Measurements from ENCODE around the gene PLCG2.
"Not testable (repeated sequence)": the region's sequence is repeated elsewhere in the genome, so short reads cannot be mapped to it uniquely, and the experiment has no call there.

Gene PLCG2

DNA sequence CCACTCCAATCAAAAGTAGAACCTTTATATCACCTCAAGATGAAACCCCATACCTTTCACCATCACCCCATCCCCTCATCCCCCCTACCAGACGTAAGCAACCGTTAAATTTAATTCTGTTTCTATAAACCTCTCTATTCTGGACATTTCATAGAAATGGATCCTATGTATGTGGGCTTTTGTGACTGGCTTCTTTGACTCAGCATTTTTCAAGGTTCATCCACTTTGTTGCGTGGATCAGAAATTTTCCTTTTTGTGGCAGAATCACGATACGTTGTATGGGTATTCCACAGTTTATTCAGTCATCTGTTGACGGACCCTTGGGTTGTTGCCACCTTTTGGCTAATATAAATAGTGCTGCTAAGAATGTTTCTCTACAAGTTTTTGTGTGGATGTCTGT is 8.6 kb downstream of the PLCG2 start:
- no peak for DNase-seq

DNA sequence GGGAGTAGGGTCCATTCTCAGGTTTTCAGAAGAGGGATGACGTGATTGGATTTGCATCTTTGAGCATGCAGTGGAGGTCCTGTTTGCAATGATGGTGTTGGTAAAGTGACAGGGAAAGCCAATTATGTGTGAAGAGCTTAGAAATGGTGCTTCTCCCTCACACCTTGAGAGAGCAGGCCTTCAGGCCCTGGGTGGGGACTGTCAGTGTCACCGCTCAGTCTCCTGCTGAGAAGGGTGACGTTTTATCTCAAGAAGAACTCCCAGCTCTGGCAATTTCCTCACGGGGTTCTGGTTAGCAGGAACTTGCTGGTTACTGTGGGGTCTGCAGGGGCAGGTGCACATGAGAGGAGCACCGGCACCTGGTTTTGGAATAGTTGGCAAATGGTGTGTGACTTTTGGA is 11.2 kb downstream of the PLCG2 start:
- DNase-seq, result no peak

DNA sequence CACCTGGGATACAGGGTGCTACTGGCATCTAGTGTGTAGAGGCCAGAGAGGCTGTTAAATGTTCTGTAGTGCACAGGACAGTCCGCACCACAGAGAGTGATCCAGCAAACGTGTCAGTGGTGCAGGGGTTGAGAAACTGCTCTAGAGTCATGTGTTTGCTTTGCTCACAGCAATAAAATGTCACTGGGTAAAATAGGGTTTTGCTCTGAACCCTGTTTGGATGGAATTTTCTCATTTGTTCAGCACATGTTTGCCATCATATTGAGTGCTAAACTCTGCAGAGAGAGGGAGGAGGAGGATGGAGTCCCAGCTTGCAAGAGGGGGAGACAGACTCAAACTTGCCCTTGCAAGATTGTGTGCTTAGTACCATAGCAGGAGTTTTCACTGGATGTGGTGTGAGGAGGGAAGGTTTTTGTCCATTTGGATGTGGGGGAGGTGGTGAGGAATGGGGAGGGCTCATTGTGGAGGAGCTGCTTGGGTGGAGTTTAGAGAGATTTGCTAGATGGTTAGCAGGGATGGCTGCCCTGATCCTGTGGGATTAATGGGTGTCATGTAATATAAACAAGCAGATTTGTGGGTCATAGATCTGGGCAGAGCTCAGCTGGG is 11.8 kb downstream of the PLCG2 start:
- peak; percentile 42 for DNase-seq

DNA sequence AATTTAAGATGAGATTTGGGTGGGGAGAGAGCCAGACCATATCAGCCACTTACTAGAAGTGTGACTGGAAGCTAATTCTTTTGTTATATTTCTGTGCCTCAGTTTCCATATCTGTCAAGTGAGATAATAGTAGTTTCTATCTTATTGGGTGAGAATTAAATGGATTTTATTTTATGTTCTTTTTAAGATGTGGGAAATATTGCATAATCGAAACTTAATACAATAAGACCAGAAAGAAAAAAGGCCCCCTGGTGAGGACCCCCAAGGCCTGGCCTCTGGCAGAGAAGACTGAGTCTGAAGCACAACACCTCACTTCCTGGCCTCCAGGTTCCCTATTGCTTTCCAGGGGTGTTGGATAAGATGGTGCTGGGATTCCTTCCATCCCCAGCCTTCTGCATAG is 13.7 kb downstream of the PLCG2 start:
- DNase-seq, result no peak

DNA sequence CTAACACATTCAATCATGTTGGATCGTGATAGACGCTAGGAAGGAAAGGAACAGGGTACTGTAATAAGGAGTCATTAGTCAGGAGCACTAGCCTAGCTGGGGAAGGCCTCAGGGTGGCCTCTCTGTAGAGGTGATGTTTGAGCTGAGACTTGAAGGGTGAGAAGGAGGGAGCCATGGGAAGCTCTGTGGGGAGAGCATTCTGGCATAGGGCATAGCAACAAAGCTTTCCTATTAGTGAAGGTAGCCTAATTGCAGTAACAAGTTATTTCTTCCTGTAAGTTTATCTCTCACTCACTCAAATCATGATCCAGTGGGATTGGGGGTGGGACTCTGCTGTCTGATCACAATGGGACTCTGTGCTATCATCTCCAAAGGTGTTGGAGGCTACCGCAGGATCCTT is 16.1 kb downstream of the PLCG2 start:
- DNase-seq, result no peak

DNA sequence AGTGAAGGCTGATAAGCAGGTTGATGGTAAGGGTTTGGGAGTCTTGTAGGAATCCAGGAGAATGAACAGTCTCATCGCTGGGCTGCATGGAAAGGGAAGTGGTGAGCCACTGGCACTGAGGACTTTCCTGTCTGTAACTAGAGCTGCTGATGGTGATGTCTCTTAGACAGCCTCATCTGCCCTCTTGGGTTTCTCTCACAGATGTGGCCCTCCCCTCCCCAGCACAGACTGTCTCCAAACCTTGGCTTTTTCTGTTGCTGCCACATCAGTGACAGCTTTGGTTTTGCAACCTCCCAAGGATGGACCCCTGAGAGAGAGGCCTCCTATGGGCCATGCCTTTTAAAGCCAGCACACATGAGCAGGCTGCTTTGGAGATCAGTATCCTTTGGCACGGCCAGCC is 16.9 kb downstream of the PLCG2 start:
- DNase-seq, result no peak

DNA sequence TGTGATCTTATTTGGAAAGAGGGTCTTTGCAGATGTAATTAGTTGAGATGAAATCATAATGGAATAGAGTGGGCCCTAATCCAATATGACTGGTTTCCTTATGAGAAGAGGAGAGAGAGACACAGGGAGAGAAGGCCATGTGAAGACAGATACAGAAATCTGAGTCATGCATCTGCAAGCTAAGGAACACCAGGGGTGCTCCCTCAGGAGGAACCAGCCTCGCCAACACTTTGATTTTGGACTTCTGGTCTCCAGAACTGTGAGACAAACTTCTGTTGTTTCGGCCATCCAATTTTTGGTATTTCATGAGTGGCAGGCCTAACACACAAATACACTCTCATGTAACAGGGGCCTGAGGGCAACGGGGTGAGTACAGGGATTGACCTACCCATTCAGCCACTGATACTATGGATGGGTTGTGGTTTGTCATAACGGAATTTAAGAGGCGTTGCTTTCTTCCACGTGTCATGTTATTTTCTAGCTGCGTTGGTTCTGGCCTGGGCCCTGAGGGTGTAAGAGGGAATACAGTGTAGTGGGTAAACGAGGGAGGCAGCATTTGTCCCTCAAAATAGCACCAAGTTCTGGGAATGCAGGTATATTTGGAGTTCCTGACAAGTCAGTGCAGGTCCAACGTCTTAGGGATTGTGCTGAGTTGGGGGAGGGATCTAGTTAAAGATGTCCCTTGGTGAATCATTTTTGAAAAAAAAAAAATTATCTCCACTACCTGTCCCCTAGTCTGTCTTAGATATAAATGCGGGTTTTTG is 17.7 kb downstream of the PLCG2 start:
- no peak for DNase-seq

DNA sequence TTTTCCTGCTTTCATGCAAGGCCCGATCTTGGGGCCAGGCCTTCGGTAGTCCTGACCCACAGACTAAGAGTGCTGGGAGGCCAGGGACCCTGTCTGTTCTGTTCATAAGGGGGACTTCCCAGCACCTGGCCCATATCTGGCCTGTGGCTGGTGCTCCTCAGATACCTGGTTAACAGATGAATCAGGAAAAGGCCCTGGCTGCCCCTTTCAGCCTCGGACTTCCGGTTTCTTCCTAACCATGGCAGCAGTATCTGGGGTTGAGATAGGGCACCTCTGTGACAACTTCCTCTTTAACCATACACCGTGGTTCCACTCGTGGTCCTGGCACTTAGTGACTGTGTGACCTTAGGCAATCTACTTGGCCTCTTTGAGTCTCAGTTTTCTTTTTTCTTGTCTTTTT is 18.4 kb downstream of the PLCG2 start:
- DNase-seq, result no peak

DNA sequence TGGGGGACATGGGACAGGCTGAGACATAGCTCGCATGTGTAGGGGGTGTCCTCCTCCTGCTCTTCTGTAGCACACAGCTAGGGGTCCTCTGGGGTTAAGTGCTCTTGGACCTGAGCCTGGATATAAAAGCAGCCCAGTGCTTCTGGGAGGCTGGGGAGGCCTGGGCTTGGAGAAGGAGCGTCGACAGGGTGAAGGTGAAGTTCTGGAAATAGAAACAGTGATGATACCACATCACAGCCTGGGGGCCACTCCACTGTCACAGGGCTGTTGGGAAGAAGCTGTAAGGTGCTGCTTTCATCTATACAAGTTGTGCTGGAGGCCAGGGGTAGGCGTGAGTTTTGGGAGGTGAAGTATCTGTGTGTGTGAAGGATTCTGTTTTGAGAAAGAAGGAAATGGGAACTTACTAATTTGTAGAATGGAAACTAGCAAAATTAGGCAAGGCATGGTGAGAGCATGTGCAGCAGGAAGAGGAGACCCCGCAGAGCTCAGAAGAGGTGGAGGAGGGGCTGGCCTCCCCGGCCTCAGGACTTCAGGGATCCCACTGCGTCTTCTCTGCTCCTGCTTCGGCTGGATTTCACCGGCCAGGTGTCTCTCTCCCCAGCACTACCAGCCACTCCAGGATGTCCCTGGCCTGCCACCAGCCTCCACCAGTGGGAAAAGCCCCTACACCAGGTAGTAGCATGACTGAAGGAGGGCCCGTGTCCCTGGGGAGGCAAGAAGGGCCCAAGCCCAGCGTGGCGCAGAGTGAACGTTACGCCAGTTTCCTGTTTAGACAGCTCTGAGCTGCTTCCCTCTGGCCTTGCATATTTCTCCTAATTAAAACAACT is 19.4 kb downstream of the PLCG2 start:
- DNase-seq, result no peak

DNA sequence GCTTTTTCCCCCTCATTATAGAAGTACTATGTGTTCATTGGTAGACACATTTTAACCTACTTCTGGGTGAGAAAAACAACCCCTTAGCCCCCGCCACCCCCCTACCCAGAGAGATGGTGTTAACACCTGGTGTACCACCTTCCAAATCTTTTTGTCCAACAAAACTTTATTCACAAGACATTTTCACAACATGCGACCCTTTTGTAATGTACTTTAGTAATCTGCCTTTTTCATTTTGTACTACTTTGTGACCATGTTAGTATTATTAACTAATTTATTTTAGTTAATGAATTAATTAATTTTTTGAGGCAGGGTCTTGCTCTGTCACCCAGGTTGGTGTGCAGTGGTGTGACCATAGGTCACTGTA is 20.0 kb downstream of the PLCG2 start:
- no peak for DNase-seq

DNA sequence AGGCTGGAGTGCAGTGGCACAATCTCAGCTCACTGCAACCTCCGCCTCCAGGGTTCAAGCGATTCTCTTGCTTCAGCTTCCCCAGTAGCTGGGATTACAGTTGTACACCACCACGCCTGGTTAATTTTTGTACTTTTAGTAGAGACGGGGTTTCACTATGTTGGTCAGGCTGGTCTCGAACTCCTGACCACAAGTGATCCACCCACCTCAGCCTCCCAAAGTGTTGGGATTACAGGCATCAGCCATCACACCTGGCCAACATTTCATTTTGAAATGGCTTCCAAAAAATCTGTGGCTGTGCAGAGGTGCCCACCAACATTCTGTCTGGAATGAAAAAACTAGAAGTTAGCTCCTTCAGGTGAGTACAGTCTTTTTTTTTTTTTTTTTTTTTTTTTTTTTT is 22.6 kb downstream of the PLCG2 start:
- not testable (repeated sequence) for DNase-seq

DNA sequence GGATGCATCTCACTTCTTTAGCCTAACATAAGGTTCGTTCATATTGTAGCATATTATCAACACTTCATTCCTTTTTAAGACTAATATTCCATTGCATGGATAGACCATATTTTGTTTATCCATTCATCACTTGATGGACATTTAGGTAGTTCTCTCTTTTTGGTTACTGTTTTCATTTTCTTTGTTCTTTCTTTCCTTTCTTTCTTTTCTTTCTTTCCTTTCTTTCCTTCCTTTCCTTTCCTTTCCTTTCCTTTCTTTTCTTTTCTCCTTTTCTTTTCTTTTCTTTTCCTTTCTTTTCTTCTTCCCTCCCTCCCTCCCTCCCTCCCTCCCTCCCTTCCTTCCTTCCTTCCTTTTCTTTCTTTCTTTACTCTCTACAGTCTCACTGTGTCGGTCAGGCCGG is 24.2 kb downstream of the PLCG2 start:
- DNase-seq, result no peak

DNA sequence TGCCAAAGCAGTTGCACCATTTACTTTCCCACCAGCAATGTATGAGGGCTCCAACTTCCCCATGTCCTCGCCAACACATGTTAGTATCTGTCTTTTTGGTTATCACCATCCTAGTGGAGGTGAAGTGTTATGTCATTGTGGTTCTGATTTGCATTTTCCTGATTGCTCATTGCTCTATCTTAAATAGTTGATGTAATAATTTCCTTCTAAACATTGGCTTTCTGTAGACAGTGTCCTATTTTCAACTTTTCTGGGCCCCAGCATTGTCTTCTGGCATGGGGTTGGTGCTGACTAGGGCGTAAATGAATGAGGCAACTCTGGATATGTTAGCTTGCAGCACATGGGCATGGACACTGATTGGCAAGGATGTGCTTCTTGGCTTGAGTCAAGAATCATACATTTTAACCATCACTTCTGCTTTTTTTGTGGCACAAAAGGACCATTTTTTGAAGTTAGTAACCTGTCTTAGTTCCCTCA is 25.1 kb downstream of the PLCG2 start:
- DNase-seq, result no peak

DNA sequence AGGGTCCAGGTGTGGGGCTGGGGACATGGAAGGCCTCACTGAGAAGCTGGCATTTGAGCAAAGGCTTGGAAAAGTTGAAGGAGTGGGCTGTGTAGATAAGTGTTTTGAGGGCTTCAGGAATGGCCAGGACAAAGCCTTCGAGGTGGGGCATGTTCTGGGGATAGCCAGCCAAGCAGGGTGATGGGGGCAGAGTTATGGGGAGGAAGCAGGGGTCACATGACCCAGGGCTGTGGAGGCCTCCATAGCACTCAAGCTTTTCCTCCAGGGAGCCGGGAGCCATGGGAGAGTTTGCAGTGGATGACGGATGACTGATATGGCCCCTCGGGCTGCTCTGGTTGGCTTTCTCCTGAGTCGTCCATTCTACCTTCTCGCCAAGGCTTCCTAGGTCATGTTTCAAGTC is 27.6 kb downstream of the PLCG2 start:
- DNase-seq, result no peak

DNA sequence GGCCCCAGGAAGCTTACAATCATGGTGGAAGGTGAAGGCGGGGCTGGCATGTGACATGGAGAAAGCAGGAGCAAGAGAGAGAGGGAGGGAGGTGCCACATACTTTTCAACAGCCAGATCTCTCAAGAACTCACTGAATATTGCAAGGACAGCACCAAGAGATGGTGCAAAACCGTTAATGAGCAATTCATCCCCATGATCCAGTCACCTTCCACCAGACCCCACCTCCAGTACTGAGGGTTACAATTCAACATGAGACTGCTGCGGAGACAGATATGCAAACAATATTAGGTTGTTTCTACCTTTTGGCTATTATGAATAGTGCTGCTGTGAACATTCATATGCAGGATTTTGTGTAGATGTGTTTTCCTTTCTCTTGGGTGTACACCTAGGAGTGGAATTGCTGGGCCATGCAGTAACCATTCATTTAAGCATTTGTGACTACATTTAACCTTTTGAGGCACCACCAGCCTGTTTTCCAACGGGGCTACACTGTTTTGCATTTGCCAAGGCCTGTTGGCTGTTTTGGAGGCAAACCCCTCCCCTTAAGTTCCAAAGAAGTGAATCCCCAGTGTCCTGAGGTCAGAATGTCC is 28.8 kb downstream of the PLCG2 start:
- no peak for DNase-seq

DNA sequence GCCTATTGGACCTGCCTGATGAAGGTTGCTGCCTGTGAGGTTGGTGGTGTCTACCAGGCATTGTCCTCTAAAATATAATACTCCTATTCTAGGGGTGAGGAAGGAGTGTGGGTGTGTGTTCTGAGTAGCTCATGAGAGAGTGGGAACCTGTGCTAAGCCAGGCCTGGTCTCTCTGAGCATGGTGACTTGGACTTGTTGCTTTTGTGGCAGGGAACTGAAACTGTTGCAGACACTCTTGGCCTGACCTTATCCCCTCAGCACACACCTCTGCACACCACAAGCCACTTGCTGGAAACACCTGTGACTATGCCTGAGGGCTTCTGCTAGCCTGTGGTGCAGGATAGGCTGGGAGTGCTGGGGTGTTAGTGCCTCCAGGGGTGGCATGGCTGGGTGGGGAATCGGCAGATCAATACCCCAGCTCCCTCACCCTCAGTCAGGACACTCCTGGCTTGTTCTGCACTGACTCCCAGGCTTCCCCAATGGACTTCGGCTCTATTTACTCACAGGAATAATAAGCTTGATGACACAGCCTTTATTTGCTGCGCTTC is 29.9 kb downstream of the PLCG2 start:
- no peak for DNase-seq

DNA sequence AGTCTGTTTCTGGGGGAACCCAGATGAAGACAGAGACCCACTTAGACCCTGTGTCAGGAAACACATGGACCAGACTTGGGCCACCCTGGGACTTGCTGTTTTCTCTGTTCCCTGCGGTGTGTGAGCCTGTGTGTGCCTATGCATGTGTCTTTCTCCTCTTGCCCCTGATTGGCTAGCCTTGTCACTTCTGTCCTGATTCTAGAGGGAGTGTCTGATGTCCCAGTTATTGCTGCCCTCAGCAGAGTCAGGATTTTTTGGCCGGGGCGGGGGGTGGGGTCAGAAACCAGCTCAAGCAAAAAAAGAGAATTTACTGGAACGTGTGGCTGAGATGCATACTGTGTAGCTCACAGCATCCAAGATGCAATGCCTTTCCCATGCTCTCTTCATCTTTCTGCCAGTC is 30.5 kb downstream of the PLCG2 start:
- DNase-seq, result no peak

DNA sequence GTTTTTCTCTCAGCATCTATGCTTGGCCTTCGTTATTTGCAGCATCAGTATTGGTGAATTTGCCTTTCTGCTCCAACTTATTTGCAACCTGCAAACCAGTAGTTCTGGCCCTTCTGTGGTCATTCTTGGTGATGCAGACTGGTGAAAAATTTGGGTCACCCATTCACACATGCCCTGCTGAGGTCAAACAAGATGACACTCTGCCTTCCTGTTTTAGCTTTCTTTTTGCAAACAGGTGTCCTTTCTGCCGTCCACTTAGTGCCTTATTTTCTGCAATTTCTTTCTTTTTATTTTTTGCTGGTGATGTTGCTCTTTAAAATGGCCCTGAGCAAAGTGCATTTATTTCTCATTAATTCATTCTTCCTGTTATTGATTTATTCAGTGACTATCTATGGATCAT is 31.3 kb downstream of the PLCG2 start:
- DNase-seq, result no peak

DNA sequence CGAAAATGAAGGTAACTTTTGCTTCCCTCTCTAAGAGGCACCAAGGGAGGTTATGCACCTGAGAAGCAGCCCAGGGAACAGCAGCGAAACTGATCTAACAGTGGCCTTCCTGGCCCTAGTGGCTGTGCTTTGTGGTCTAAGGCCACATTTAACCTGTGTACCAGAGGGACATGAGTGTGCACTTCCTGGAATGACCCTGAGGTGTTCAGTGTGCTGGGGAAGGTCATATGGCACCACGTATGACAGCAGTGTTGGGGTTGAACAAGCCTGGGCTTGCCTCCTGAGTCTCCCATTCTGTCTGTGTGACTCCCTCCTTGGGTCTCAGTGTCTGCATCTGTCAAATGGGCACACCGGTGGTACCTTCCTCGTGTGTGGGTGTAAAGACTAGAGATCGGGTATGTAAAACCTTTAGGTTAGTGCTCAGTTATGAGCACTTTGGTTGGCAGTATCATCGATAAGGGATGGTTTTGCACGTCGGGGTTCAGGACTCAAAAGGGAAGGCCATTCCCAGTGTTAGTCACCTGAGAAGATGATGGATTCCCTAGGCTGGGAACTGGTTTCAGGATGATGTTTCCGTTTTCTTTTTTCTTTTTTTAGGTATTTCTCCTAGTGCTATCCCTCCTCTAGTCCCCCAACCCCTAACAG is 31.9 kb downstream of the PLCG2 start:
- no peak for DNase-seq

DNA sequence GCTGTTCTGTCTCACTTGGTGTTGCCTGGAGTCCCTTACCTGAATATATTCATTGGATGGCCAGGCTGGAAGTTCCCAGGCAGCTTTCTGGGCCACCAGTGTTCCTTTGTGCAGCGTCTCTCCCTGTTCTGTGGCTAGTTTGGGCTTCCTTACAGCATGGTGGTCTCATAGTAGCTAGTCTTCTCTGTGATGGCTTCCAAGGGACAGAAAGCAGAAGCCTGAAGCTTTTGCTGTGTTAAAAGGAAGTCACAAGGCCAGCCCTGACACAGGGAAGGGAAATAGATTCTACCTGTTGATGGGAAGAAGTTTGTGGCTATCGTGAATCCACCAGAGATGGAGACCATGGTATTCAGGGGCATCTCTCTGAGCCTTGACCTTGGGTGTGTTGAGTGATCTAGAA is 34.6 kb downstream of the PLCG2 start:
- DNase-seq, result no peak

DNA sequence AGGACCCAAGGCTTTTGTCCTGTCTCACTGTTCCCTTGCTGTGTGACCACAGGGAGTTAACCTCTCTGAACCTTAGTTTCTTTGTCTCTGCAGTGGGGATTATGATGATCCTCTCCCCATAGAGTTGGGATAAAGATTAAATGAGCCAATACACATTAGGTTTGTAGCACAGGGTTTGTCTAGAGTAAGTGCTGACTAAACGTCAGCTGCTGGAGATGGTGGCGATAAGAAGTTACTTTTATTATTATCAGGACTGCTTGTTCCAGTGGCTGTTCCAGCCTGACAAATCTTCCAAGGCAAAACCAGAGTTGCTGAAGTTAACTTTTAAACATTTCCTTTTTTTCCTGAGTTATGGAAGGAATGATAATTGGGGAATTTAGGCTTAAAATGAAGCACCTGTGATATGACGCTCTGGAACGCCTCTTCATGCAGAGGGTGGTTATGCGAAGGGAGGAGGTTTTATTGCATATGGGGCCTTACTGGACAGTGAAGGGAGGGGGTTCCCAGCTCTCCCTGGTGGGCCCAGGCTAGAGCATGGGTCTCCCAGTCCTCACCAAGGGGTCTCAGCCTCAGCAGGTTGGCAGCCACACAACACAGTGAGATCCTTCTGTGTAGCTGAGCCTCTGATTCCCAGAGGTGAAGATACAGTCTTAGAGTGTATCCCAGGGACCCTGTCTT is 35.8 kb downstream of the PLCG2 start:
- no peak for DNase-seq

DNA sequence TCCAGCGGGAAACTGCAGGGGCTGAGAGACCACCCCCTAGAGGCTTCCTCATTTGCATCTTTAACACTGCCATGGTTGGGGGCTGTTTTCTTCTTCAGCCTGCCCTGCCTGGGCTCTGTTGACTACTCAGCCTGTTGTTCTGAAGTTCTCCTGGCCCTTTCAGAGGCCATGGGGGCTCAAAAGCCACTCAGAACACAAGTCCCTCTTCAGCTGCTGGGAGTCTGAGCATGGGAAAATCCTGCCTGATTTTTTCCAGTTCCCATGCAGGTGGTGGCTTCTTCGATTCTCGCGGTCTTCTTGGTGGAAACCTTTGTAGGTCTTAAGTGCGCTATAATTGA is 36.3 kb downstream of the PLCG2 start:
- DNase-seq, result no peak
